IPS-18c (cell line): Measurements from ENCODE around the gene GCN1.
A peak's percentile ranks its signal among the peaks of the same experiment; 100 is the strongest.
"Not testable (repeated sequence)": the region's sequence is repeated elsewhere in the genome, so short reads cannot be mapped to it uniquely, and the experiment has no call there.

ENCODE experiments used
- H3K4me3 ChIP-seq: 2 replicates; pipeline ENCODE4 v1.7.0; 2013; ENCODE audit warnings: low read depth, mild to moderate bottlenecking, low read length, moderate library complexity; ENCODE audit not compliant: insufficient read depth
- H3K9me3 ChIP-seq: one replicate; pipeline ENCODE4 v1.6.1; 2013; ENCODE audit warnings: mild to moderate bottlenecking, low read length, moderate library complexity; ENCODE audit not compliant: control insufficient read depth, insufficient read depth

GCN1 gene

DNA sequence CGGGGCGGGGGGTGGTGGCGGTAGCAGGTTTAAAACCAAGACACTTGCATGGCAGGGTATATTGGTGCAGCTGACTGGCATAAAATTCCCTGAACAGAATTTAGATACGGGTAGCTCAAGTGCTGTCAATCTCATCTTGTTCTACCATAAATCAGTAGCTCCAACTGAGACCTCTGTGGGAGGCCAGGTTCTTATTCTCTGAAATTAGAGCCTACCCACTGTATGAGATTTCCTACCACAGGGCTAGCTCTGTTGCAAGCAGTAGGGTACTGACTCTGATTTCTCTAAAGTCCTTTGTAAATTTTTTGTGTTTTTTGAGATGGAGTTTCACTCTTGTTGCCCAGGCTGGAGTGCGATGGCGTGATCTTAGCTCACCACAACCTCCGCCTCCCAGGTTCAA lies 9.7 kb upstream of the GCN1 start:
- Histone ChIP-seq H3K4me3 (no peak overlapping the region), H3K9me3 (no peaks in the 10 kb centered on the region)

DNA sequence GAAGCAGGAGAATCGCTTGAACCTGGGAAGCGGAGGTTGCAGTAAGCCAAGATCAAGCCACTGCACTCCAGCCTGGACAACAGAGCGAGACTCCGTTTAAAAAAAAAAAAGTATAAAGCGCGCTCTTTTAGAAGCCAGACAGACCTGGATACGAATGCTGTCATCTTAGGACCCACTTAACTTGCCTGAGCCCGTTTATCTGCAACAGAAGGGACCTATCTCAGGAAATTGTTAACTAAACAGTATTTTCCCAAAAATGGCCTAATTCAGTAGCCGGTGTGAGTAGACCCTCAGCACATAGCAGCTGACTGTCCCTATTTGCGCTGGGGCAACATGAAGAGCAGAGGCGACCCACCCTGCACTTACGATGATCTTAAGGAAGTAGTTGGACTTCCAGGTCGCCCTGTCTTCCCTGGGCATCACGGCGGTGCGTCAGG lies 5.9 kb upstream of the GCN1 start:
- H3K4me3 ChIP-seq, result peak overlapping the region; percentile 99
- no peaks in the 10 kb centered on the region for H3K9me3 ChIP-seq

DNA sequence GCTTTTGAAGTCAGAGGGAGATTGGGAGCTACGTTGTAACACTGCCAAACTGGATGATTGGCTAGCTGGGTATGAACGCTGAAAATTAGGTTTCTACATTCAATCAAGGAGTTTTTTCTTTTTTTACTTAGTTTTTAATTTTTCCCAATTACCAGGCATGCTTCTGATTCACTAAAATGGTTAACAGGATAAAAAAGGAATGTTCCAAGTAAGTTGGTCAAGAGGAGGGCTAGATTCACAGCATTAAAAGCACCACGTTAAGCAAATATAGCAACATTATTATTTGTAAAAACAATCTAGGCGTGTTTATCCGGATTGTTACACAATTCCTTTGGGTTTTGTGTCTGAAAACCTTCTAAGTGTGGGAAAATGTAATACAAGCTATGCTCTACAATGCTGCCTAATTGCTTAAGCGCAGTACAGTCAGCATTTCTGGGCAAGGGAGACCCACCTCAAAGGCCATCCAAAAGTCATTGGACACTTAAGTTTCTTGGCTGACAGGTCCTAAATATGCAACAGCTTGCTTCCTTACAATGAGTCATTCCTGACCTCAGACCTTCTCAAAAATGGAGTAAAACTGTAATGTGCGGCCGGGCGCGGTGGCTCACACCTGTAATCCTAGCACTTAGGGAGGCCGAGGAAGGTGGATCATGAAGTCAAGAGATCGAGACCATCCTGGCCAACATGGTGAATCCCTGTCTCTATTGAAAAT lies 5.2 kb upstream of the GCN1 start:
- H3K9me3 ChIP-seq, result no peaks in the 10 kb centered on the region
- peak overlapping the region; percentile 99 for H3K4me3 ChIP-seq

- H3K4me3 ChIP-seq, result peak overlapping the region; percentile 99
Observed at GRCh38 chr12:120199025-120199424, 4.5 kb upstream of the GCN1 start.

GRCh38 chr12:120197542-120197887 lies 3.0 kb upstream of the GCN1 start:
- no peaks in the 10 kb centered on the region for H3K9me3 ChIP-seq
- H3K4me3 ChIP-seq, result no peak overlapping the region

More at GRCh38 chr12:120199025-120199424, 4.5 kb upstream of the GCN1 start:
- no peaks in the 10 kb centered on the region for H3K9me3 ChIP-seq

DNA sequence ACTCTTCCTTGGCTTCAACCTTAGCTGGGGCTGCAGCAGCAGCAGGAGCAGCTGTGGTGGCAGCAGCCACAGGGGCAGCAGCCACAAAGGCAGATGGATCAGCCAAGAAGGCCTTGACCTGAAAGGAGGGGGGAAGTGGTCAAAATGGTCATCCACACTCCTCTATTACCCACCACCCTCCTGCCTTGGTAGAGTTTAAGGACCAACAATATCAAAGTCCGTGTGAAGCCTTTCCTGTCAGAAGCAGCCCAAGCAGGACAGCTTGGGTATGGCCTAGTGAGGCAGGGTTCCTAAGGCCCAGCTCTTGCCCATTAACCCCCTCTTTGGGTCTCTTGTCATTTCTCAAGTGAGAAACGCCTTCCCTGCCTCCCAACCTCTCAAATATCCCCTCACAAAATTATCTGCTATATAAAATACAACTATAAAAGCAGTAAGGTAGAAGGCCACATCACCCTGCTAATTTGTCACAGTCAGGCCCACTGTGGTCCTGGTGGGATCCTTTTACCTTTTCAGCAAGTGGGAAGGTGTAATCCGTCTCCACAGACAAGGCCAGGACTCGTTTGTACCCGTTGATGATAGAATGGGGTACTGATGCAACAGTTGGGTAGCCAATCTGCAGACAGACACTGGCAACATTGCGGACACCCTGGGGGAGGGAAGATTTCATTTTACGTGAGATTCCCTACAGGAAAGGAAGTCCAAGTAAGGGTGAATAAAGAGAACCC lies 2.5 kb upstream of the GCN1 start:
- H3K4me3 ChIP-seq, H3K9me3 ChIP-seq: not testable (repeated sequence)

GRCh38 chr12:120196363-120196762 lies 1.8 kb upstream of the GCN1 start:
- H3K9me3 ChIP-seq, result no peaks in the 10 kb centered on the region
- H3K4me3 ChIP-seq, result no peak overlapping the region

DNA sequence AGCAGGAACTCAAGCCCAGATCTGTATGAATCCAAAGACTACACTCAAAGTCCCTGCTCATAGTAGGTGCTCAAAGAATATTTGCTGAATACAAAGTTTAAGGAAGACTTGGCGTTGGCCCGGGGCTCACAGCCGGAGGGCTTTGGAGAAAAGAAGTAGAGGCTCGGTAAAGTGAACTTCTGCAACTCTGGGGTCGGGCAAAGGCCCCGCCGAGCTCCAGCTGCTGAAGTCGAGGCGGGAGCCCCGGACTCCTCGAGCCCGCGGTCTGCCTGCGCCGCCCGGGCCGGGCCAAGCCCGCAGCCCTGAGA lies 335 bp downstream of the GCN1 start:
- H3K9me3 ChIP-seq, result no peaks in the 10 kb centered on the region
- peak overlapping the region; percentile 89 for H3K4me3 ChIP-seq

GRCh38 chr12:120193286-120193685 lies 1.2 kb downstream of the GCN1 start:
- H3K4me3 ChIP-seq, H3K9me3 ChIP-seq: not testable (repeated sequence)

GRCh38 chr12:120190985-120191480 lies 3.5 kb downstream of the GCN1 start:
- no peaks in the 10 kb centered on the region for H3K9me3 ChIP-seq
- H3K4me3 ChIP-seq, result no peak overlapping the region

DNA sequence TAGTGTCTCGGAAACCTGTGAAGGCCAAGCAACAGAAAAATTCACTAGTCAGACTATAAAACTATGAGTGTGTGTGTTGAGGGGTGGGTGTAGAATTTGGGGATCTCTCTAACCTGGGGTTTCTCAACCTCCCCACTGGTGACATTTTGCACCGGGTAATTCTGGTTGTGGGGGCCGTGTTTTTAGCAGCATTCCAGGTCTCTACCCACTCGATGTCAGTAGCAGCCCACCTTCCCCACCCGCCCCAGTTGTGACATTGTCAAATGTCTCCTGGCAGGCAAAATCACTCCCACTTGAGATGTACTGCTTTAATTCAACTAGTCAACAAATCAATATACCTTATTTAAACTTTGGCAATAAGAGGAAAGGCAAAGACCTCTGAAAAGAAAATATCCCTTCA lies 4.1 kb downstream of the GCN1 start:
- Histone ChIP-seq H3K9me3 (no peaks in the 10 kb centered on the region), H3K4me3 (no peak overlapping the region)

DNA sequence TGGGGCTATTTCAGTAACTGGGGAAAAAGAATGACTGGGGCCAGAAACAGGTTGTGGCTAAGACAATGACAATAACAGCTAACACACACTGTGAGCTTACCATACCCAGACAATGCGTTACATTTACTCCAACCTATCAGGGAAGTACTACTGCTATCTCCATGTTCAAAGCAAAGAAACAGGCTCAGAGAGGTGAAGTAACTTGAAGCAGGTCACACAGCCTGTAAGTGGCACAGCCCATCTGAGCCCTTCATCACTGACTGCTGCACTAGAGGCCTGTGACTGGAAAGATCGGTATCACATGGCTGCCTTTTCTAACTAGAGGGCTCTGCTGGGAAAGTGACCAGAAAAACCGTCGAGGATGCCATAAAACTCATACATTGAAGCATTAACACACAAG lies 7.9 kb downstream of the GCN1 start:
- no peaks in the 10 kb centered on the region for H3K9me3 ChIP-seq
- H3K4me3 ChIP-seq, result no peak overlapping the region

DNA sequence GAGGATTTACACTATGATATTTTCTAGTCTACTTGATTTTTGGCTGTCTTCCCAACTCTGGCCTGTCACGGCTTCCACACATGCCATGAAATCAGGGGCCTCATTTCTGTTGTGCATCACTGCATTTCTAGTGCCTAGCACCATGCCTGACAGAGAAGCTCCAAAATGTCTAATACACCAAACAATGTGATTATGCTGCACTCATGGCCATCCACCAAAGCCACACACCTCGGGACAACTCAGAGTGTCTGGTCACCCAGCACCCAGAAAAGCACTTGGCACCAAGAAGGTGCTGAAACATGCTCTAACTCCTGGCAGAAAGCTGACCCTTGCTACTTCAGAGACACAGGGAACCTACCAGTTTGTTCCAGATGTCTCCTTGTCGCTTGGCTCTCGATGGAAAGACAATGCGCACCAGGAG lies 11.3 kb downstream of the GCN1 start:
- Histone ChIP-seq H3K4me3 (no peak overlapping the region), H3K9me3 (no peaks in the 10 kb centered on the region)

DNA sequence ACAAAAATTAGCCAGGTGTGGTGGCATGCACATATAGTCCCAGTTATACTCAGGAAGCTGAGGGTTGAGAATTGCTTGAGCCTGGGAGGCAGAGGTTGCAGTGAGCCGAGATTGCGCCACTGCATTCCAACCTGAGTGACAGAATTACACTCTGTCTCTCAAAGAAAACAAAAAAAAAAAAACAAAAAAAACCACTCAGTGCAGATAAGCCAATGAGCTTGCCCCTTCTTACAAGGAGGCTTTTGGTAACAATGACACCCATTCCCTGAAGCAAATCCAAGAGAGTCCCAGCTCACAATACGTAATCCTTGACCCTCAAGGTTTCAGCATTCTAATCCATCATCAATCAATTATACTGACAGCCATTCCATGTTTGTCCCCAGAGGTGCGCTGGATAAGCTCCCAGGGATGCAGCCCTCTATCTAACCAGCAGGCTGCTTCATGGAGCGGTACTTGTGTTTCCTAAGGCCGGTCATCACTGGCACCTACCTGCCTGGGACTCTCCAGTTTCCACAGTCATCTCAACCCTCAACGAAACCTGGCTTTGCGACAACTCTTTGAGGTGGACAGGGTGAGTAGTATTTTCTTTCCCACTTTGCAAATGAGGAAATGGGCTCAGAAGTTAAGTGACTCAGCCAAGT lies 12.4 kb downstream of the GCN1 start:
- Histone ChIP-seq H3K4me3 (no peak overlapping the region), H3K9me3 (no peaks in the 10 kb centered on the region)

DNA sequence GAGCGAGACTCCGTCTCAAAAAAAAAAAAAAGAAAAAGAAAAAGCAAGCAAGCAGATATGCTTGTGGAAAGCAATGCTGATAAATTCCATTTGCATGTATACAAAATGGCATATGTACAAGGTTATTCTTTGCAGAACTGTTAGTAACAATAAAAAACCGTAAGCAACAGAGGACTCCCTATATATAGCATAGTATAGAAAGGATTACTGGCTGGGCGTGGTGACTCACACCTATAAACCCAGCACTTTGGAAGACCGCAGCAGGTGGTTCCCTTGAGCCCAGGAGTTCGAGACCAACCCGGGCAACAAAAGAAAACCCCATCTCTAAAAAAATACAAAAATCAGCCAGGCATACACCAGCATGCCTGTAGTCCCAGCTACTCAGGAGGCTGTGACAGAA lies 13.5 kb downstream of the GCN1 start:
- H3K4me3 ChIP-seq, result no peak overlapping the region
- no peaks in the 10 kb centered on the region for H3K9me3 ChIP-seq

DNA sequence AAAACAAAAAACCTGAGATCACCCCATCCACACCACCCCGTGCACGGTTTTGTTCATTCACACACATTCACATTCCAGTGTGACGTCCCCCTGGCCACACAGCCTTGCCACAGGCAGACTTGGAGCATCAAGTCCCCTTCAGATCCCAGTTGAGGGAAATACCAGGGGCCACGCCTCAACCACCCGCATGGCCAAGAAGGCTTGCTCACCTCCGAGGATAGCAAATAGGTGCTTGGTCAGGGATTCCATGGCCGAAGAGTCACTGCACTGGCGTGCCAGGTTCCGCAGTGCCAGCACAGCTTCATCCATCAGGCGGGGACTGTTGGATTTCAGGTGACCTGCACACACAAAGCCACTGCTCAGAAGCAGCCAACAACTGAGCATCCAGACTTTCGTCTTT lies 19.0 kb downstream of the GCN1 start:
- no peak overlapping the region for H3K4me3 ChIP-seq
- no peaks in the 10 kb centered on the region for H3K9me3 ChIP-seq

- no peaks in the 10 kb centered on the region for H3K9me3 ChIP-seq
- no peak overlapping the region for H3K4me3 ChIP-seq
Observed at GRCh38 chr12:120175062-120175461, 19.5 kb downstream of the GCN1 start.

- H3K4me3 ChIP-seq, result no peak overlapping the region
- H3K9me3 ChIP-seq, result no peaks in the 10 kb centered on the region
Observed at GRCh38 chr12:120172053-120172452, 22.5 kb downstream of the GCN1 start.
